D721Med (cell line): ENCODE data around the gene HCFC1R1.
"Not testable (repeated sequence)": the region's sequence is repeated elsewhere in the genome, so short reads cannot be mapped to it uniquely, and the experiment has no call there.

Experiments used
- DNase-seq: peaks from one replicate; pipeline ENCODE4 v3.0.0; 2011; ENCODE audit warnings: low spot score; ENCODE audit not compliant: insufficient read length
- FAIRE-seq: peaks from 2 replicates; lab custom pipeline; 2011; peaks lifted over from hg19 to GRCh38; lab: Jason Lieb, UNC
- CTCF ChIP-seq: IDR thresholded peaks from 2 replicates; pipeline ENCODE4 v1.5.1; 2012; ENCODE audit warnings: mild to moderate bottlenecking, control low read depth; ENCODE audit not compliant: insufficient read depth; ENCODE audit errors: missing control alignments

Gene HCFC1R1

GRCh38 chr16:3023669-3024478 is at the start of gene HCFC1R1, which contains the start of gene THOC6:
TSS of gene HCFC1R1 (minus strand) at chr16:3023942. CDS start at chr16:3023941, 1 bp downstream.
TSS of gene THOC6 (plus strand) at chr16:3024035. CDS start at chr16:3024327, 292 bp downstream.
- no peak for TF ChIP-seq CTCF
- DNase-seq (peak; percentile 94), FAIRE-seq (no peak)

- DNase-seq (no peak), FAIRE-seq (no peak)
- no peak for TF ChIP-seq CTCF
These were observed 49.7 kb upstream of the HCFC1R1 start for GRCh38 chr16:3073448-3073847.

- DNase-seq, FAIRE-seq: not testable (repeated sequence)
These were observed 49.0 kb upstream of the HCFC1R1 start for GRCh38 chr16:3072576-3073263.

- not testable (repeated sequence) for FAIRE-seq, DNase-seq
These were observed 48.4 kb upstream of the HCFC1R1 start for GRCh38 chr16:3072148-3072547.

GRCh38 chr16:3071655-3072054 is 47.9 kb upstream of the HCFC1R1 start:
- no peak for DNase-seq
- no peak for FAIRE-seq
- no peak for TF ChIP-seq CTCF

- DNase-seq (no peak), FAIRE-seq (no peak)
- TF ChIP-seq CTCF = no peak
These were observed 46.9 kb upstream of the HCFC1R1 start for GRCh38 chr16:3070608-3071111.

- not testable (repeated sequence) for FAIRE-seq, DNase-seq
These were observed 45.4 kb upstream of the HCFC1R1 start for GRCh38 chr16:3069146-3069545.

GRCh38 chr16:3068487-3068886 is 44.7 kb upstream of the HCFC1R1 start:
- no peak for DNase-seq
- FAIRE-seq = no peak

More at GRCh38 chr16:3068487-3068886, 44.7 kb upstream of the HCFC1R1 start:
- no peak for TF ChIP-seq CTCF
